Kidney (tissue), 14 donors: Measurements from ENCODE around the gene ANKRD63. TPM values are rescaled to one million over a fixed set of nuclear protein-coding genes. Genes with fewer than 3 reads are reported as not detected.

Experiments used
- DNase-seq, 5 donors: peaks; one replicate each; pipeline ENCODE4 v3.0.0-alpha.2; 2013 to 2020
- FAIRE-seq: peaks from 2 replicates; lab custom pipeline; 2012; peaks lifted over from hg19 to GRCh38; lab: Jason Lieb, UNC
- H3K27ac ChIP-seq, 2 donors: one replicate each; pipeline ENCODE4 v1.7.0; 2013; ENCODE audit warnings: low read depth in 2 of 2, low read length in 2 of 2, inconsistent platforms in 1 of 2
- H3K27me3 ChIP-seq: one replicate; pipeline ENCODE4 v1.7.1; 2013; ENCODE audit warnings: low read length, inconsistent platforms; ENCODE audit not compliant: control insufficient read depth, insufficient read depth
- H3K36me3 ChIP-seq, 3 donors: one replicate each; pipeline versions ENCODE4 v1.7.0 to v1.7.1; 2013; ENCODE audit warnings: low read length in 3 of 3, control low read depth in 1 of 3, inconsistent platforms in 1 of 3; ENCODE audit not compliant: insufficient read depth in 3 of 3, control insufficient read depth in 2 of 3
- H3K4me1 ChIP-seq, 3 donors: one replicate each; pipeline versions ENCODE4 v1.7.0 to v1.7.1; 2013; ENCODE audit warnings: low read length in 3 of 3, inconsistent platforms in 1 of 3, low read depth in 1 of 3; ENCODE audit not compliant: control insufficient read depth in 2 of 3, insufficient read depth in 2 of 3
- H3K4me3 ChIP-seq, 3 donors: one replicate each; pipeline versions ENCODE4 v1.7.0 to v1.8.1; 2013; ENCODE audit warnings: low read length in 3 of 3, control low read depth in 1 of 3, inconsistent platforms in 1 of 3
- H3K9ac ChIP-seq, 3 donors: one replicate each; pipeline versions ENCODE4 v1.7.0 to v1.7.1; 2013; ENCODE audit warnings: low read length in 3 of 3, control low read depth in 1 of 3, inconsistent platforms in 1 of 3
- H3K9me3 ChIP-seq, 3 donors: one replicate each; pipeline versions ENCODE4 v1.7.0 to v1.7.1; 2013; ENCODE audit warnings: low read length in 3 of 3, control low read depth in 1 of 3, inconsistent platforms in 1 of 3; ENCODE audit not compliant: control insufficient read depth in 2 of 3, insufficient read depth in 1 of 3
- intact Hi-C: fragments of 100-400 bp; cut with DNase I; formaldehyde crosslinking; loops from one replicate; pipeline ENCODE4 v1.11.1; 2022
- polyA plus RNA-seq: library from polyadenylated mRNA; stranded (reverse); fragments of 350-450 nt; fragmentation: Illumina TruSeq; extraction: RNeasy Lipid Tissue Mini Kit (QIAGEN cat#74804); gene quantifications from one replicate; pipeline ENCODE4 v1.2.3, GENCODE V29; 2014; ENCODE audit warnings: low read depth, low replicate concordance; ENCODE audit not compliant: insufficient read depth
- total RNA-seq: library from RNA; stranded (reverse); fragmentation: NEBNext Ultra II Directional; extraction: Animal tissue kit (Norgen Biotek cat#: 25700); gene quantifications from one replicate; pipeline ENCODE4 v1.2.1, GENCODE V29; 2021
- TF ChIP-seq, protein P1 (sequence below): IDR thresholded peaks from 3 replicates; pipeline ENCODE4 v1.5.1; 2012; ENCODE audit warnings: mild to moderate bottlenecking, moderate library complexity, borderline replicate concordance; ENCODE audit not compliant: insufficient read depth; ENCODE audit errors: extremely low read depth
- donor health status: control.
- donor health status: control.
- donor health status: control.
- donor health status: control.
- donor health status: control.
- donor health status: DM: yes; HTN: yes; CAD: no.
- donor health status: Normal renal cell carcinoma (clear cell type).

ANKRD63 gene
- total and polyA plus RNA-seq, 2 donors from 2014 or later: not detected

DNA sequence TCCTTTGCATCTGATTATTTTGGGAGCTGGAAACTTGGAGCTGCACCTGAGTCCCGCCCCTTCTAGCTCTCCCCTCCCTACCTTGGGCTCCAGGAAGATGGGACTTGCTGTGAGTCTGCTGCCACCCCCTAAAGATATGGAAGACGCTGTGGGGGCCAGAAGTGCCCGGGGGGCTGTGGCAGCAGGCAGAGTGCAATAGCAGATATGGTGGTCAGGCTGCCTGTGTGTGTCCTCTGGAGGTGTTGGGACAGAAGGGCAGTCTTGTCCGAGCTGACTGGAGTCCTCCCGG, 43.5 kb downstream of the ANKRD63 start:
- peak overlapping the region; percentile 59 to 89 for H3K27ac ChIP-seq
- peak overlapping the region in 1 of 3 donors; percentile 60 for H3K4me3 ChIP-seq
- H3K27me3 ChIP-seq: no peaks in the 10 kb centered on the region
- no peaks in the 10 kb centered on the region for H3K36me3 ChIP-seq
- H3K9me3 ChIP-seq: no peaks in the 10 kb centered on the region
- no peak for DNase-seq
- TF ChIP-seq, protein P1, sequence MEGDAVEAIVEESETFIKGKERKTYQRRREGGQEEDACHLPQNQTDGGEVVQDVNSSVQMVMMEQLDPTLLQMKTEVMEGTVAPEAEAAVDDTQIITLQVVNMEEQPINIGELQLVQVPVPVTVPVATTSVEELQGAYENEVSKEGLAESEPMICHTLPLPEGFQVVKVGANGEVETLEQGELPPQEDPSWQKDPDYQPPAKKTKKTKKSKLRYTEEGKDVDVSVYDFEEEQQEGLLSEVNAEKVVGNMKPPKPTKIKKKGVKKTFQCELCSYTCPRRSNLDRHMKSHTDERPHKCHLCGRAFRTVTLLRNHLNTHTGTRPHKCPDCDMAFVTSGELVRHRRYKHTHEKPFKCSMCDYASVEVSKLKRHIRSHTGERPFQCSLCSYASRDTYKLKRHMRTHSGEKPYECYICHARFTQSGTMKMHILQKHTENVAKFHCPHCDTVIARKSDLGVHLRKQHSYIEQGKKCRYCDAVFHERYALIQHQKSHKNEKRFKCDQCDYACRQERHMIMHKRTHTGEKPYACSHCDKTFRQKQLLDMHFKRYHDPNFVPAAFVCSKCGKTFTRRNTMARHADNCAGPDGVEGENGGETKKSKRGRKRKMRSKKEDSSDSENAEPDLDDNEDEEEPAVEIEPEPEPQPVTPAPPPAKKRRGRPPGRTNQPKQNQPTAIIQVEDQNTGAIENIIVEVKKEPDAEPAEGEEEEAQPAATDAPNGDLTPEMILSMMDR: no peak
- H3K9ac ChIP-seq: peak overlapping the region in 1 of 3 donors; percentile 80
- peaks cover 0 to 4% (median 0%) of the 10 kb centered on the region in 3 donors for H3K4me1 ChIP-seq
- intact Hi-C loops: no loop called here
- no peak for FAIRE-seq

DNA sequence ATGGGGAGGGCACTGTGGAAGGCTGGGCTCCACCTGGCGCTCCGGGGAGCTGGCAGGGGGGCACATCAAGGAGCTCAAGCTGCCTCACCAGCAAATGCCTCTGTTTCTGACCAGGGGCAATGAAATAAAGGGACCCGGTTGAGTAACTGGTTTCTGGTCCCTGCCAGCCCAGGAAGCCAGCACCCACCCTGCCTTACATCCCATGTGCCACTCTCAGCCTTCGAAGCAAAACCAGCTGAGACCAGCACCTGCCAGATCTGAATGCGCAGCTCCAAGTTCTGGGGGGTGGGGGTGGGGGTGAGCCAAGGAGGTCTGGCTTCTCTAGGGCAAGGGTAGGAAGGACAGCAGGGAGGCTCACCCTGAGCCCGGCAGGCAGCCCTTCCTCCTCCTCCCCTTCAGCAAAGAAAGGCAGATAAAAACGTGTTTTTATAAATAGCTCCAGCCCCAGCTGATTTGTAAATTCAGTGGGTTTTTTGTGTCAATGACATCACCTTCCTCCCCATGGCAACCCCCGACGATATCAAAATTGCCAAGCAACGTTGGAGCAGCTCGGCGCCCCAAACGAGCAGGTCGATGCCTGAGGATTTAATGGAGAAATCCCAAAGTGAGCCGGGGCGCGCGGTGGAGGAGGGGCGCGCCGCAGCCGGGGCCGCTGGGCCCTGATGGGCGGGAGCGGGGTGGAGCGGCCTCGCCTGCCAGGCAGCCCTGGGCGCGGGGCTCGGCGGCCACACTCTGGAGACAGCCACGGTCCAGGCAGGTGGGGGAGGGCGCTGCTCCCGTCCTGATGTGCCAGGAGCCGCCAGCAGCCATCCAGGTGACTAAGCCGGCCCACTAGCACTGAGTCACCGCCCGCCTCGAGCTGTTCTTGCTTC, 44.1 kb downstream of the ANKRD63 start, which contains the start of gene PAK6:
TSS of gene PAK6 (plus strand) at position 532 of the 872 bp plus-strand sequence. CDS start 25,723 bp downstream, outside the sequence.
- H3K36me3 ChIP-seq: no peaks in the 10 kb centered on the region
- FAIRE-seq: no peak
- DNase-seq: peak; percentile 74 to 96 (median 83)
- peak within 1 kb of the TSS in 1 of 3 donors; percentile 80 for H3K9ac ChIP-seq
- no peaks in the 10 kb centered on the region for H3K9me3 ChIP-seq
- H3K4me1 ChIP-seq: peaks cover 0 to 4% (median 0%) of the 10 kb centered on the region in 3 donors
- intact Hi-C loops: no loop called here
- TF ChIP-seq, protein P1: no peak
- peak within 1 kb of the TSS; percentile 85 to 89 for H3K27ac ChIP-seq
- peak within 1 kb of the TSS in 1 of 3 donors; percentile 60 for H3K4me3 ChIP-seq
- no peaks in the 10 kb centered on the region for H3K27me3 ChIP-seq

DNA sequence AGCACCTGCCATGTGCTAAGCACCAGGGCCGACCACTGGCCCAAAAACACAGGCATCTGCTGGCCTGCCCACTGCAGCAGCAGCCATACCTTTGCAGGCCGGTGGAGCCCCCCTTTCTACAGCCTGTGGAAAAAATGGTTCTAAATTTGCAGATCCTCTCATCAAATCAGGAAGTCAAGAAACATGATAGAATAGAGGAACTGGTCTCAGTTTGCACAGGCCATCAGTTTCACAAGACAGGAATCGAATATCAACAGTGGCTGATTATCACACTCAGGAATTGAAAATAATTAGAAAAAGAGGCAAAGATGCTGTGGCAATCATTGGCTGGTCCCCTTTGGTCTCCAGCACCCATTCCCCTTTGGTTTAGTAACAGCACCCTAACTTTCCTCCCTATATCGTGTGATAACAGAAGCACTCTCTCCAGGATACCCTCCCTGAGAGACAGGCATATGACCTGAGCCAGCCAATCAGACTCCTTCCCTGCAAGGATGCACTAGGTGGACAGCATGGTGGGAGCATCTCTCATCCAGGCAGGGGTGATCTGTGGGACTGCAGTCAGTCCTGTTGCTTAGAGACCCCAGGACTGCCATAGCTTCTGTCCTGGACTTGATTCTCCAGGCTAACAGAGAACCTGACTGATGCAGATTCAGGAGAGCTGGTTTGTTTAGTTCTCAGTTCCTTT, 47.5 kb downstream of the ANKRD63 start:
- TF ChIP-seq, protein P1: no peak
- no peaks in the 10 kb centered on the region for H3K27me3 ChIP-seq
- FAIRE-seq (no peak), DNase-seq (no peak)
- H3K4me3 ChIP-seq: no peak overlapping the region
- no peak overlapping the region for H3K27ac ChIP-seq
- peaks cover 0 to 6% (median 0%) of the 10 kb centered on the region in 3 donors for H3K4me1 ChIP-seq
- H3K36me3 ChIP-seq: no peaks in the 10 kb centered on the region
- intact Hi-C loops: no loop called here
- no peaks in the 10 kb centered on the region for H3K9me3 ChIP-seq
- H3K9ac ChIP-seq: no peak overlapping the region
